ENCODE measurements around the gene ZBTB6.
A peak's percentile ranks its signal among the peaks of the same experiment; 100 is the strongest.

The ZBTB6 gene

DNA sequence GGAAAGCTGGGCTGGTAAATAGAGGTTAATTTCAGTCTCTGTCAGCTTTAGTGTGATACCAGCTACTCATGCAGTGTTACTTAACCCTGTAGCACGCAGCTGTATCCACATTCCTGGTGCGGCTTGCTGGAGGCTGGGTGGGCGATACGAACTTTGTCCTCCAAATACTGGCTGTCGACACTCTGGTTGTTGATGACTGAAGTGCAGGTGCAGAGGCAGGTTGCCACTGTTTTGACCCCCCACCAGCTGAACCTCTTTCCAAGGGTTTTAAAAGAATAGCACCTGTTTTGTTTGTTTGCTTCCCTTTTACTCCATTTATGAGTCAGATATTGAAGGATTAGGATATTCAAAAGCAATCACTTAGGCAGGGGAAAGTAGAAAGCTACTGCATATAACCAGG lies 23.3 kb upstream of the ZBTB6 start:
- peaks cover 25% of the 10 kb centered on the region for H3K4me1 ChIP-seq (ENCODE audit: insufficient read depth, low read length, poor library complexity, severe bottlenecking)
- H3K79me2 ChIP-seq (ENCODE audit: insufficient read depth, low read length) = peaks cover 51% of the 10 kb centered on the region
- no peaks in the 10 kb centered on the region for H3K27me3 ChIP-seq (ENCODE audit: insufficient read depth, low read length, poor library complexity, severe bottlenecking)
- no peak for TF ChIP-seq EZH2phosphoT487 (IDR thresholded peaks at IDR 0.05; ENCODE audit: borderline replicate concordance)
- no peaks in the 10 kb centered on the region for H3K9me3 ChIP-seq (ENCODE audit: insufficient read depth, low read depth, low read length)
- H3K4me2 ChIP-seq (ENCODE audit: low read depth, low read length, poor library complexity, severe bottlenecking) = no peak overlapping the region
- no peak overlapping the region for H2AFZ ChIP-seq (ENCODE audit: low read length)
- H3K36me3 ChIP-seq (ENCODE audit: insufficient read depth, low read length) = peaks cover 15% of the 10 kb centered on the region; the same call in 1 of the 2 replicates
- H3K9me2 ChIP-seq (replicated peaks; ENCODE audit: low read depth, low read length) = no peaks in the 10 kb centered on the region
- no peak overlapping the region for H3K9ac ChIP-seq (ENCODE audit: low read depth, low read length, poor library complexity, severe bottlenecking)
- H3K4me3 ChIP-seq (ENCODE audit: low read length, poor library complexity, severe bottlenecking) = no peak overlapping the region
- H3F3A ChIP-seq (ENCODE audit: low read depth) = no peaks in the 10 kb centered on the region
- H4K20me1 ChIP-seq (ENCODE audit: insufficient read depth, low read length, poor library complexity, severe bottlenecking) = peaks cover 4% of the 10 kb centered on the region

DNA sequence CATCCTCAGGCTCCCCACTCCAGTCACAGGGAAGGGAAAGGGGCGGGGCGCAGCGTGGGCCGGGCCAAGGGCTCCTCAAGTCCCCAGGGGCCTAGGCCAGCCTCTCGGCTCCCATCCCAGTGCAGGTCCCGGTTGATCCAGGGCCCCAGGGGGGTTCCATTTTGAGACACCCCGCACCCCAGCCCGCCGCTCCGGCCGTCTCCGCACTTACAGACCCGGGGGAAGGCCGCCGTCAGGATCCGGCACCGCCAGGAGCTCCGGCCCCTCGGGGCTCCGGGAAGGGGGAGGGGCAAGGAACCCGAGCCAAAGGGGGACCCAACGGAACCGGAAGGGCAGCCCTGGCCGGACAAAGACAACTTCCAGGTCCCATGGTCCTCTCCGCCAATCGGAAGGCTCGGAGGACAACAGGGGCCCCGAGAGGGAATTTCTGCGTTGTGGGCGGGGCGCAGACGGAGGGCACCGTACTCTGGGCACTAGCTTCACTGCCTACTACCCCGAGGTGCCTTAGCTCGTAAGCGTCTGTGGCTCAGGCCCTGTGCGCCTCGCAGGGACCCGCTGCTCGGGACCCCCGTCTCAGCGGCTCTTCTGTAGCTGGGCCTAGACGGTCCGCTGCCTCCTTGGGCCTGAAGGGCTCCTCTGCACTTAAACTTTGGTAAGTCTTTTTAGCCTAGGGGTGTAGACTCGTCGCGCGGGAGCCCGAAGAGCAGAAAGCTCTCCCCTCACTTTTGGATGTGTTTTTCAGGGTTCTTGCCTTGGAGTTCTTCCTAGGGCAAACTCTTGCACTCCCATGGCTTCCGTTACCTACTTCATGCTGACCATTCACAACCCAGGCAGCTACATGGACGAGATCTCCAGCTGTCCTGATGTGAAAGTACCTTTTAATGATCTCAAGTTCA lies 18.4 kb upstream of the ZBTB6 start, which contains the start of gene ZBTB26:
Gene ZBTB26 (minus strand): TSS at position 287 of the 896 bp plus-strand sequence. CDS start 11,578 bp downstream, outside the sequence.
- TF ChIP-seq CTCF (conservative IDR thresholded peaks at IDR 0.05; ENCODE audit: low read length) (no peak), EZH2phosphoT487 (IDR thresholded peaks at IDR 0.05; ENCODE audit: borderline replicate concordance) (no peak)
- Histone ChIP-seq H3F3A (ENCODE audit: low read depth) (no peaks in the 10 kb centered on the region), H3K4me1 (ENCODE audit: insufficient read depth, low read length, poor library complexity, severe bottlenecking) (peaks cover 49% of the 10 kb centered on the region), H3K36me3 (ENCODE audit: insufficient read depth, low read length) (peaks cover 5% of the 10 kb centered on the region; the same call in 1 of the 2 replicates), H4K20me1 (ENCODE audit: insufficient read depth, low read length, poor library complexity, severe bottlenecking) (no peaks in the 10 kb centered on the region), H3K9ac (ENCODE audit: low read depth, low read length, poor library complexity, severe bottlenecking) (peak within 1 kb of the TSS; percentile 86), H3K9me3 (ENCODE audit: insufficient read depth, low read depth, low read length) (no peaks in the 10 kb centered on the region), H3K4me2 (ENCODE audit: low read depth, low read length, poor library complexity, severe bottlenecking) (peak within 1 kb of the TSS; percentile 88), H2AFZ (ENCODE audit: low read length) (peak within 1 kb of the TSS; percentile 93), H3K27me3 (ENCODE audit: insufficient read depth, low read length, poor library complexity, severe bottlenecking) (no peaks in the 10 kb centered on the region), H3K9me2 (replicated peaks; ENCODE audit: low read depth, low read length) (no peaks in the 10 kb centered on the region), H3K4me3 (ENCODE audit: low read length, poor library complexity, severe bottlenecking) (peak within 1 kb of the TSS; percentile 84), H3K79me2 (ENCODE audit: insufficient read depth, low read length) (peaks cover 72% of the 10 kb centered on the region)

DNA sequence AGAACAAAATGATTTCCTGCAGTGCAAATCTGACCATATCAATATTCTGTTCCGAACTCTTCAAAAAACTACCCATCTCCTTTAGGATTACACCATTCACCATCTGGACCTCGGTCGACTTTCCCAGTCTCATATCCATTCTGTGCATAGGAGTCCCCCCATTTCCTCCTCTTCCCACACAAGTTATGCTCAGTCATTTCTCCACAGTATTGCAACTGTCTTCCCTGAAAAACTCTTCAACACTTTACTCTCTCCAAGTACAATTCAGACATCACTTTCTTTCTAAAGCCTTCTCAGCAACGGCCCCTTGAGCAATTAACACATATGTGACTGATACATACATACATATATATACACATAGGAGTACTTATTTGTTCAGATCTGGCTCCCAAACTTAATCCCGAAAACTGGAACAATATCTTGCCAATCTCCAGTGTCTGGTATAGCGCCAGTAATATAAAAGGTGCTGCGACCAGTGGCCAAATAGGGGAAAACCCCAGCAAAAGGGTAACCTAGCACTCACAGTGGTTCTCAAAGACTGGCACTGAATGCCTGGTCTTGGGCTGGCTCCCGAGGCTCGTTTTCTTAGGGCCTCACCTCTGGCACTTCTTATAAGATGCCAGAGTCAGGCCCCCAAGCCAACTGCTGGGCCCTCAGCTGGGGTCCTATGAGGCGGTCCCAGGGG lies 17.6 kb upstream of the ZBTB6 start:
- Histone ChIP-seq H3K27me3 (ENCODE audit: insufficient read depth, low read length, poor library complexity, severe bottlenecking) (no peaks in the 10 kb centered on the region), H3K9ac (ENCODE audit: low read depth, low read length, poor library complexity, severe bottlenecking) (peak overlapping the region; percentile 86), H3K4me3 (ENCODE audit: low read length, poor library complexity, severe bottlenecking) (peak overlapping the region; percentile 84), H3K4me1 (ENCODE audit: insufficient read depth, low read length, poor library complexity, severe bottlenecking) (peaks cover 43% of the 10 kb centered on the region), H3F3A (ENCODE audit: low read depth) (no peaks in the 10 kb centered on the region), H3K9me3 (ENCODE audit: insufficient read depth, low read depth, low read length) (no peaks in the 10 kb centered on the region), H3K79me2 (ENCODE audit: insufficient read depth, low read length) (peaks cover 65% of the 10 kb centered on the region), H3K36me3 (ENCODE audit: insufficient read depth, low read length) (no peaks in the 10 kb centered on the region), H3K9me2 (replicated peaks; ENCODE audit: low read depth, low read length) (no peaks in the 10 kb centered on the region), H4K20me1 (ENCODE audit: insufficient read depth, low read length, poor library complexity, severe bottlenecking) (no peaks in the 10 kb centered on the region), H3K4me2 (ENCODE audit: low read depth, low read length, poor library complexity, severe bottlenecking) (peak overlapping the region; percentile 88), H2AFZ (ENCODE audit: low read length) (peak overlapping the region; percentile 93)
- no peak for TF ChIP-seq EZH2phosphoT487 (IDR thresholded peaks at IDR 0.05; ENCODE audit: borderline replicate concordance)
- no peak; the same call in 1 of the 2 replicates for TF ChIP-seq CTCF (conservative IDR thresholded peaks at IDR 0.05; ENCODE audit: low read length)
